HS-5 (cell line): Measurements from ENCODE around the gene PBXIP1.
A peak's percentile ranks its signal among the peaks of the same experiment; 100 is the strongest.

Source experiments
- DNase-seq: peaks from one replicate; pipeline ENCODE4 v3.0.0-alpha.2; 2012; ENCODE audit warnings: low read depth

Gene PBXIP1

DNA sequence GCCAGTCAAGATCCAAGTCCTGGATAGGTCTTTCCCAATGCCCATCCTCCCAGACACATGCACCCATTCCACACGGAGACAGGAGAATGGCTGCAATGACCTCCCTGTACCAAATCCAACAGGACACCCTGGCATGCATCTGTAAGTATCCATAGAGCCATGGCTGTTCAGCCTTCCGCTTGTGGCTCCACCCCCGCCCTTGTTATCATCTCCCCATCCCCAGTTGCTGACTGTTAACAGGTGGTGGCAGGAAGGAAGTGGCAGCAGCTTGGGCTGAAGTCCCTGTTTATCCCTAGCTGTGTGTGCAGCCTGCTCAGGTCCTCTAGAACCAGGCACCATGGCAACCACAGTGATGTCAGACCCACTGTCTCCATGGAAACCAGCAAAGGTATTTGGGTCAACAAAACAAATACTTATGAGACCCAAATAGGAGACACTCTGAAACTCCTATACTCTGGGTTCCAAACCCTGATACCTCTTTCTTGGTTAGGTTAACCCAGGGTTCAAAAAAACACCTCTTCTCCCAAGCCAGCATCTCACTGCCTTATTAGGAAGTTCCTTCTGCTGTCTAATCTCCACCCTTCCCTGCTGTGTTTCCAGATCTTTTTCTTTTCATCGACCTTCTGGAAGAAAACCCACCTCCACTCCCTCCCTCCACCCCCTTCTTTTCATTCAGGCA, 721 bp downstream of the PBXIP1 start:
- no peak for DNase-seq

DNA sequence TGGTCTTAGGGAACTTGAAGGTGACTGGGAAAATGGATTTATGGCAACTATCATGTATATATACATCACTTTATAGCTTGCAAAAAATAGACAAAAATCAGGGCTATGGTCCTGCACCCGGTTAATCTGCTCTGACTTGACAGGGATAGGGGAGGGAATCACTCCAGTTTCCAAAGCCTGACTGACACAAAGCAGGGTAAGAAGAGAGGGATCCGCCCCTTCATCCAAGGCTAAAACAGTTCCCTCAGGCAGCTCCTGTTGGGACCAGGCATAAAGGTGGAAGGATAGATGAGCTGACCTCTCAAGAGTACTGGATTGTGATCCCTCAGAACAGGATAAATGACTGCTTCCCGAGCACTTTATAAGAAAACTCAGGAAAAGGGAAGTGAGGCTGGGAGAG, 1.4 kb downstream of the PBXIP1 start:
- no peak for DNase-seq

DNA sequence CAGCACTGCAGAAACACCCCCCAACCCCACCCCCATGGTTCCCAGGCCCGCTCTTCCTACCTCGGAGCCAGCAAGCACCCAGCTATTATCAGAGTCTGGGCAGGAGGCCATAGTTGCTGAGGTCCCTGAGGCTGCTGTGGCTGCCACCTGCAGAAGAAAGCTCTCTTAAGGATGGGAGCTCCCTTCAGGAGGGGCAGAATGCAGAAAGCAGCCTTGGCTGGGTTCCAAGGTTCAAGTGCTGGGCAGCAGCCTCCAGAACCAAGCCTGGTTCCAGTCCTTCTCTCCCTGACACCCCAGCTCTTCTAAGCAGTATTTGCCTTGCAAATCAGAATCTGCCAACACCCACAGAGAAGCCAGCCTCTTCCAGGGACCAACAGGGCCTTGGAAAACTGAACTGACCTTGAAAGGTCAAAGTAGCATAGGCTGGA, 2.3 kb downstream of the PBXIP1 start:
- no peak for DNase-seq

DNA sequence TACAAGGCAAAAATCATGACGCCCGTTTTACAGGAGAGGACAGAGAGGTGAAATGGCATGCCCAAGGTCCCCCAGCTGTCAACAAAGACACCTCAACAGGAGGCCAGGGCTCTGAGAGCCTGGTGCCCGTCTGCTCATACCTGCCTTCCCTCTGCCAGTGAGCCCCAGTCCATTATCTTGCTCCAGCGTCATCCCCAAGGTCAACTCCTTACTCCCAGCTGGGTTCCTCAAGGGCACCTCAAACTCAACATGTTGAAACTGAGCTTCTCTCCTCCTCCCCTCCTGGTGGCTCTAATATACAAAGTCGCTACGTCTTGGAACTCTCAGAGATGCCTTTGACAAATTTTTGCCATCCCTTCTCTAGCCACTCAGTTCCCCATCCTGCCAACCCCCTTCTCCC, 3.2 kb downstream of the PBXIP1 start:
- DNase-seq: no peak

DNA sequence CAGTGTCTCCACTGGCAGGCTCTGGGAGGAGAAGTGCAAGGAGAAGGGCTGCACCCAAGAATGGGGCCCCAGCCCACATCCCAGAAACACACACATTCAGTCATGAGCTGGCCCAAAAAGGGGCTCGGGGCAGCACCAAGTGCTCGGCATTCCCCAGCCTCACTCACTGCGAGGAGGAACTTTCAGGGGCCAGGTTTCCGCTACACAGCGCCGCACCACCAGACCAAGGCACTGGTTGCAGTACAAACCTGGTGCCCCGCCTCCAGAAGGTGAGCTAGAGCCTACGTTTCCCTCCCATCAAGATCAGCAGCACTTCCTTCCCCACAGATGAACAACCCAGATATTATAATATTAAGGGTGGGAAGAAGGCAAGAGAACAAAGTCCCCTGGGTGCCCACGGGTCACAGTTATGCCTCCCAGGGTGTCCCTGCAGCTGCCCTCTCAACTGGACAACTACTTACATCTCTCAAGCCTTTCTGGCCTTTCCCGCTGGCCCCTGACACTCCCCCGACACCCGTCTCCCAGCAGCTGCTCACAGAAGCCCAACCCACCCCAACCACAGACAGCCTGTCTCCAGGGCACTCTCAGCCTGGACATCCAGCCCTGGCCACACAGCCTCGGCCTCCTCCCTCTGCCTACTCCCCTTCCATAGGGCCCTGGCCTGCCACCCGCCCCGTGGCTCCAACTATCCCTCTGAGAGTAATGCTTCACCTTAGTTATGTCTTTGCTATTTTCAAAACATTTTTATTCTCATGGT, 3.8 kb downstream of the PBXIP1 start:
- no peak for DNase-seq

DNA sequence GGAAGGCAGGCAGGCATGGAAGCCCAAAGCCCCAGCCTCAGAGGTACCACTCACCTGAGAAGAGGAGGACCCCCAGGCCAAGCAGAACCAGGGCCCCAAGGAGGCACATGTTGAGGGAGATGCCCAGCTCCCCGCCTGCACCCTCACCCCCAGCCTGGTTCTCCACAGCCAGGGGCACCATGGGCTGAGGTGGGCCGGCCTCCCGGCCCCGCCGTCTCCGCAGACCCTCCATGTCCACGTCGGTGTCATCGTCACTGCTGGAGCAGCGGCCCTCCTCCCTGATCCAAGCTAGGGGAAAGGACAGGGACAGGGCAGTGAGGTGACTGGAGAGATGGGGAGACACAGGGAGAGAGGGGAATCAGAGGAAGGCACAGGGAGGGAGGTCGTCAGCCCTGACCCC, 7.8 kb downstream of the PBXIP1 start:
- DNase-seq: no peak

DNA sequence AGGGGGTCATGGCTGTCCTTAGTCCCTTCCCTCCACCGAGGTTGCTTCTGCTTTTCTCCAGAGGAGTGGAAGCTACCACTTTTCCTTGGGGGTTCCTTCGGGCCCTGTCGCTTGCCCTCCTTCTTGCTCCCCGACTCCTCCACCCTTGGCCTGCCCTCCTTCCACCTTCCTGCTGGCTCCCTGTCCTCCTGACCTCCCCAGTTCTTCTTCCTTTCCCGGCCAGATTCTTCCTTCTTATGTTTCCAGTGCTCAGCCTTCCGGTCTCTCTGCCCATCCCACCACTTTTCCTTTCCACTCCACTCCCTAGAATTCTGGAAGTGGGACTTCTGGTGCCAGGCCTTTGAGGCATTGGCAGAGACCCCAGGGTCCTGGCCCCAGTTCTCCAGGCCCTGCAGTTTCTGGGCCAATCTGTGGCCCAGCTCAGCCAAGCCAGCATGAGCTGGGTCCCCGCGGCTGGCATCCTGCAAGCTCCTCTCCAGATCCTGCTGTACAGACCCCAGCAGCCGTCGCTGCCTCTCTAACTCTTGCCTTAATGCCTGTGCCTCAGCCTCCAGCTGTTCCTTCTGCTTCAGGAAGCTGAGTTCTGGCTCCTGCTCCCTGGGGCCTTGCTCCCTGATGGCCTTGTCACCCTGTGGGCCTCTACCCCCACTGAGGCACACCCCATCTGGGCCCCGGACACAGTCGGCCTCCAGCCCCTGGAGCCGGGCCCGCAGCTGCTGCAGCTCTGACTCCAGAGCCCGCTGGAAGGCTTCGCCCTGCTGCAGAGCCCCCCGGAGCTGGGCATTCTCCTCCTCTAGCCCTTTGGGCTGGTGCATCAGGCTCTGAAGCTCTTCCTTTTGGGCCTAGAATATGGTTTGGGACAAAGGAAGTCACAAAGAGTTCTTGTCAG, 9.7 kb downstream of the PBXIP1 start:
- no peak for DNase-seq

DNA sequence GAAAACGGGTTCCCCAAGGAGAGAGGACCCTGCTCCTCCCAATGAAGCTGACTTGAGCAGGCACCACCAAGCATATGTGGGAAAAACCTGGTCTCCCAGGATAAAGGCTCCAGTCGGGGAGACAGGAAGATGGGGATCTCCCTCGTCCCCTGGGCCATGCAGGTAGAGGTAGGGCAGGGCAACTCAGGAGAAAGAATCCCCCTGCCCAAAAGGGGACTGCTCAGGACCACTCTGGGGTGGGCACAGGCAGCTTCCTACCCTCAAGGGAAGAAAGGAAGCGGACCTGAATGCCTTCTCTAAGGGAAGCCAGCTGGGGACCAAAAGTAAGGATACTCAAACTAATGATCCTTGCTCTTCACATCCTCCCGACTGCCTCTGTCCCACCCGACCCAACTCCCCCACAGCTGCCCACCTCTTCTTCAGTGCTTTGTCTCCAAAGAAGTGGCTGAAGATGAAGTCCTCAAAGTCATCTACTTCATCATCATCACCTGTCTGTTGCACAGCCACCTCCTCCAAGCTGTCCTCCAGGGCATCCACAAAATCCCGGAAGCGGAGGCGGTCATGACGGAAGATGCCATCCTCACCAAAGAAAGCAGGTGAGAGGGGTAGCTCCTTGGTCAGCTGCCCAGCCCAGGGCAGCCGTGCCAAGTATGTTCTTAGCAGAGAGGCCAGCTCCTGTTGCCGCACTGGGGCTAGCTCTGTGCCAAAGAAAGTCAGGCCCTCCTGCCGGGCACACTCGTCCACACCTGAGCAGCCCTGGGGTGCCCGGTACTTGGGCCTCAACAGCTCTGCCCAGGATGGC, 10.5 kb downstream of the PBXIP1 start:
- DNase-seq: no peak

DNA sequence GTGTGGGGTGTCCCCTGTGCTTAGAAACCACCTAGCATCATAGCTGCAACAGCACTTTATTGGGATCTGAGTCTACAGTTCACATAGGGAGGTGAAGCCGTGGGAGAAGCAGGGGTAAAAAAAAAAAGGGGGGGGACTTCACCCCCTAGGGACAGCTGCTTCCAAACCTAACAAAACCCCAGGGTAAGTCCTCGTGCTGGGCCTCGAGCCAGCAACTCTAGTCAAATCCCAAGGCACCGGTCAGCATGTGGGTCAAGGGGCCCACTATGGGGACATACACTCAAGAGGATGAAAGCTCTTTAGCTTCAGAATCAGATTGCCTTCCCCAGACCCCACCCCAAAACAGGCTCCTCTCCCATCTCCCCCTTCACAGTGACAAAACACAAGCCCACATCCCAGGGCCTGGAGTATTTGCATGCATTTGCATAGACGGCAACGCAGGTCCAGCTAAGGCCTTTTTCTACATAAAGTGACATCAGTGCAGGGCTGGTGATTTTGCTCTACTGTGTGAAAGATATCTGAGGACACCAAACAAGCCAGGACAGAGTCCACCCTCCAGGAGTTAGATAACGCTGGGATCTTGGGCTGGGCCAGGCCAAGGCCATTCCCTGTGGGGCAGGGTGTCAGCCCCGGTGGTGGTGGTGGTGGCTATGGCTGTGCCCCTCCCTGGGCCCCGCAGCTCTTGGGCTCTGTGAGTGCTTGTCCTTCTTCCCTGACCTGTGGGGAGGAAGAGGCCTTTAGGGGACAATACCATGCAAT, 11.3 kb downstream of the PBXIP1 start:
- no peak for DNase-seq

DNA sequence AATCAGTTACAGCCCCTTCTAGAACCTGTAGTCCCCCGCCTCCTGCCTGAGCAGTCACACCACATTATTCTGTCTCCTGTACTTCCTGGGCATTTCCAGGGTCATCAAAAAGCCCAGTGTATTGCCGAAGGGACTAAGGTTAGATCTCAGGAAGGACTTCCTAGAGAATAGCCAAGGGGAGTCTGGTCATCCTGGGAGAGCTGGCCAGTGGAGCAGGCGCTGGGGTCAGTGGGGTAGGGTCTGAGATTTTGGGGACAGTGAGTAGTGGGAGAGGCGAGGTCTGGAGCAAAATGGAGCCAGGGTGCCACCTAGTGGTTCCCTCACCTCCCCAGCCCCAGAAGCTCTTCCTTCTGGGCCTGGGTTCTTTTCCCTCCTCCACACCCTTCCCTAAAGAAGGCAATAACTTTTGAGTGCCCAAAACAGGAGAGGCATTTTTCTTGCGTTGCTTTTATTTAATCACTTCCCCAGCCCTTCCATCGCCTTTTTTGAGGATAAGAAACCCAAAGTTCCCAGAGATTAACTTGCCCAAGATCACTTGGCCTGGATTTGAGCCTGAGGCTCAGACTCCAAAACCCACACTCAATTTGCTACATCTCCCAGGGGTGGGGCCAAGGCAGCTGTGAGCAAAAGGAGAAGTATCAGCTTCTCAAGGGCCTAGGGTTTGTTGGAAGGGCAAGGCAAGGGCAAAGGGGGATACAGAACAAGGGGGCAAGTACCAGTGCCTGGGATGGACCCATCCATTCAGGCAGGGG, 12.1 kb downstream of the PBXIP1 start:
- DNase-seq: no peak

DNA sequence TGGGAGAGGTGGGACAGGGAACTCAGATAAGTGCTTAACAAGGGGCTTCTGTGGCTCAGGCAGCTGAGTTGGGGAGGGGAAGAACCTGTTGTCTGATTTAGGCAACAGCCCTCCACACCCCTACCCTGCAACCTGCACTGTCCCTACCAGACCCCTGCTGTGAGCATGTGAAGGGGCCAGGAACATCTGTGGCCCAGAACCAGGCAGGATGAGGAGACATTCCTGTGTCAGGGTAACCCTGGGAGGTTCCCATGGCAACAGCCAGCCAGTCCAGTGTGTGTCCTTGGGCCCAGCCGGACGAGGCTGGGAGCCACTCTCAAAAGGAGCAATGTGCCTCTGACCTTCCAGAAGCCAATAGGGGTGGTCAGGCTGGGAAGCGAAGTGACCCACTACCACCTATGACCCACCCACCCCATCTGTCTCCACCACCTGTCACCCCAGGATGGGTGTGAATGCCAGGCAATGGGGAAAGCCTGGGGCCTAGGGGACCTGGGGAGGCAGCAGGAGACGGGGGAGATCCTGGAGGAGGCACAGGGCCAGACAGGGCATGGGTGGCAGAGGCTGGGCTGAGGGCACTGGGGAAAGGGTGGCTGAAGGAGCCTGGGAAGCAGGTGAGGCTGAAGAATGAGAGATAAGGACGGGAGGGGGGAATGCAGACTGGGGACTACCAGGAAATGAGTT, 14.4 kb downstream of the PBXIP1 start:
- DNase-seq: no peak

DNA sequence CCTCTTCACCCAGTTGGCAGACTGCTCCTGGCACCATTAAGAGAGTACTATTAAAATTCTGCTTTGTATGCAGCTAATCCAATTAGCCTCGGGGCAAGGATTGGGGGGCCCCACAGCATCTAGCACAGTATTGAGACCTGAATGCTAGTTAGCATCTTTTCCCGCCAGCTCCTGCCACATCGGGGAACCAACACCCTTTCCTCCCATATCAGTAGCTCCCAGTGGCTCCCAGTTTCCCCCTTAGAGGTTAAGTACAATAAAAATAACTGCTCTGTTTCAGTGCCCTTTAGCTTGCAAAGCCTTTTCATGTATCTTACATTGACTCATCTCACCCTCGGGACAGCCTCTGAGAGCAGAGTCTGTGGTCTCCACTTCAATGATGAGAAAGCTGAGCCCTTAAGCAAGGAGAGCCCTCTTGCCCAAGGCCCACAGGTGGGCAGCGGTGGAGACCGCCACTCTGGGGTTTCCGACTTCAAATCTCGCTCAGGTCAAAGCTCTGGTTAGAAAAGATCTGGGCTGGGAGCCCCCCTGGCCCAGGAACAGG, 15.2 kb downstream of the PBXIP1 start:
- no peak for DNase-seq

DNA sequence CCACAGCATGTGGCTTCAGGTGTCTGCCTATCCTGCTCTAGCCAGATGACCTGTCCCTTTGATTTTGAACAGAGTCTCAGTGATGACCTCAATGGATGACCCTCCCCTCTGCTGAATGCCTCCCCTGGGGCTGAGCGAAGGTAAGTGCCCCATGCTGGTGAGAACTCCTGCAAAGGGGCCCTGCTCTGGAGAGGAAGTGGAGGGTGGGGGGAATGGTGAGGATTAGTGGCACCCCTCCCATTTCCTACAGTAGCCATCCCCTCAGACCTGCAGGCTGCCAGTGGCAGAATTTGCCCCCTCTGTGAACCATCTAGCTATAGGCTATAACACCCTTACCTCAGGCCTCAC, 15.7 kb downstream of the PBXIP1 start:
- no peak for DNase-seq

DNA sequence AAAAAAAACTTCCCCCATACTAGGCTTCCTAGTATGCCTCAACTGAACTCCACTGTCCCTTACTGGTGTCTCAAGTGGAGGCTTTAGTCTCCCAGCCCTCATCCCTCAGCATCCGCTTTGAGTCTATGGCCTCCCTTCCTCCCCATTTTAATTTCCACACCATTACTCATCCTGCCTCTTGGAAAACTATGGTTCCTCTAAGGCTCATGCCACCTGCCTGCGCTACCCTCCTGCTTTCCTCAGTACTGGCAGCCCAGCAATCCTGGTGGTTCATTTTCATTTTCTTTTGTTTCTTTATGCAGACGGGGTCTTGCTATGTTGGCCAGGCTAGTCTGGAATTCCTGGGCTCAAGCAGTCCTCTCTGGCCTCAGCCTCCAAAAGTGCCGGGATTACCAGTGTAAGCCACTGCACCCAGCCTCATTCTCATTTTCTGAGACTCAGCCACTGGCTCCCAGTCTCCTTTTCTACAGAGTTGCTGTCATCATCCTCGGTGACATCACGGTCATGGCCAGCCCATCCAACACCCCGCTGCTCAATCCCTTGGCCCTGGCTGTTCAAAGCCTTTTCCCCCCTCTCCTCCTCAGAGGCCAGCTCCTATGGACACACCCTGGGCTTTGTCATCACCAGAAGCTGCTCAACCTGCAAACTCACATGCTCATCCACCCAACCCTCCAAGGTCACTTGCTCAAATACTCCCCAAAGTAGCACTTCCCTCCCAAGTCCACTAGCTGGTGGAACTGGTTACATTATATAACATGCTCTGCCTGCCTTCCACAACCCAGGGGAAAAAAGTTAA, 17.1 kb downstream of the PBXIP1 start:
- DNase-seq: no peak

DNA sequence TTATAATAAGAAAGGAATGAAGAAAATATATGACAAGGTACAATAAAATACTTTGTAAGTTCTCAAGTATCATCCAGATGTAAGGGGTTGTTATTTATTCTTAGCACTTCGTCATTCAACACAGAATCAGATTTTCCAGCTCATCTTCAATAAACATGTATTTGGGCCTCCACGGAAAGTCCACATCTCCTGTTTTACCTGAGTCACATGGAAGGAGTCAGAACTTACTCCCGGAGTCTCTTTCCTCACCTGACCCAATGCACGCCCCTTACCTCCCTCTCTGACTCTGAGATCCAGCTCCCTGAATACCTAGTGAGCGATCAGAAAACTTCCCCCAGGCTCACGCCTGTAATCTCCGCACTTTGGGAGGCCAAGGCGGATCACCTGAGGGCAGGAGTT, 17.9 kb downstream of the PBXIP1 start:
- no peak for DNase-seq

DNA sequence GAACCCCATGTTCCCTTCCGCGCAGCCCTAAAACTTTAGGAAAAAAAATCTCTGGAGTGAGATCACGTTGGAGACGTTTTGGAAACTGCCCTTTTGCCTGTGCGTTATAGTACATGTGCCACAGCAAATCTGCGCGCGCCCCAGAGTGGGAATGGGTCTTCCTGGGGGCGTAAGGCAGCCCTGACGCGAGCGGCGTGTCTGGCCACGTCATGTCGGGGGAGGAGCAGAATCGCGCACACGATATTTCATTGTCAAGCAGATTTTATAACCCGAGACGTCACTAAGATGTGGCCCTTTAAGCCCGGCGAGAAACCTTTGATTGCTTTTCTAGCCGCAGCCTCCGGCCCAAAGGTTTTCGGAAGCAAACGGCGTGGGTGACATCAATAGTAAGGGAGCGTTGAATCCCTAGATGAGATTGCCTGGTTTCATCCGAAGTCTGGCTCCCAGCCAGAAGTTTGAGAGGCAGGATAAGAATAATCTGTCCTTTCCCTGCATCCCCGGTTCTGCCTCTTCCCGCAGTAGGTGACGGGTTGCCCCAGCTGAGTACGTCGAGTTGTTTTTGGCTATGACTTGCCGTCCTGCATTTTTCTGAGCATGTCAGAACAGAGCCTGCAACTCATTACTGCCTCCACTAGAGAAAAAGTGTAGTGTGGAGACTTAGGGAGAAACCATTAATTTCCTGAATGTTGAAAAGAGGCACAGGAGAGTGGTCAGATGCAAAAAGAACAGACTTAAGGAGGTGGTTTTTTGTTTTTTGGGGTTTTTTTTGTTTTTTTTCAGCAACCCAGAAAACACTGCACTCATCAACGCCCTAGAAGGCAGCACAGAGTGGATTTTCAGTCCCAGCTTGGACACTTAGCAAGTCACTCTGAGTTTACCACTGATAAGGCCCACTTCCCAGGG, 18.6 kb downstream of the PBXIP1 start:
- DNase-seq: peak; percentile 90

DNA sequence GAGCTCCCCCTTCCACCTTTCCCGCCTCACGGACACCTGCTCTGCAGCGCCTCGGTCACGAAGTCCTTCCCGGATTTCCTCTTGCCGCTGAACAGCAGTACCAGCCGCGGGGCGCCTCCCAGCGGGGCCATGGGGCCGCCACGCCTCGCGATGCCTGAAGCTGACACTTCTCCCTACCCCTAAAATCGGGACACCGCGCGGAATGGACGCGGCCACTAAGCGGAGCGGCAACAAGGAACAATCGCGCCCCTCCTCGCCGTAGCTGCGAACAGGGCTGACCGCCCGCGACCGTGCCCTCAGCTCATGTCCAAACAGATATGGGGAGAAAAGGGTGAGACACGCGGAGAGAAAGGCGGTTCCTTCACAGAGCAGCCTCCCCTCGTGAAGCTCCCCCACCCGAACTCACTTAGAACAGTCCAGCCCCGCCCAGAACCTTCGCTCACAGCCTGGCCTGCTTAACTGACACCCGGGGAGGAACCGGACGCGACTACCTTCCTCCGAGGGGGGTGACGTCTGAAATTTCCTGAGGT, 19.3 kb downstream of the PBXIP1 start, which contains the start of gene PMVK:
TSS of gene PMVK (minus strand) at position 165 of the 530 bp plus-strand sequence. CDS start at position 131, 34 bp downstream.
- peak; percentile 93 for DNase-seq
